Measurements from ENCODE around the gene ZPLD1. TPM values are rescaled to one million over a fixed set of nuclear protein-coding genes. Genes with fewer than 3 reads are reported as not detected.

ZPLD1 gene
- total RNA-seq (2014; rRNA removed; shearing (Covaris generic); ENCODE audit: low replicate concordance): 0.84 TPM in 1 of 2 replicates, not detected in the other

DNA sequence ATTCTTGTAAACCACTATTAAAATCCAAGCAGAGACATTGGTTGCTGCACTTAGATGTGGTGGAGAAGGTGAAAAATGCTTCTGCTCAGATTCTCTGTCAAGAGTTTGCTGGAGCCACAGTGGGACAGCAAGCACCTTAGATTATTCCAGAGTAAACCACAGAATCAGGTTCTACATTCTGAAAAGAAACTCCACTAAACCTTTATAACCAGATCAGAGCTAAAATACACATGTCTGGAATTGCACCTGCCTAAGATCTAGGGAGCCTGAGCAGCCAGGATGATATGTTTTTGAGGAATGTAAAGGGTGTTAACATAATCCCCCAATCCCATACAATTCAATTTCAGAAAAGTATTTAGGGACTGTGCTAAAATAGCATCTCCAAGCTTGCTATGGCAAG, at the start of gene ZPLD1:
Gene ZPLD1 (plus strand): TSS at position 301 of the 400 bp plus-strand sequence. CDS start 3,473 bp downstream, outside the sequence.
- no peak for DNase-seq (ENCODE audit: low read depth)

DNA sequence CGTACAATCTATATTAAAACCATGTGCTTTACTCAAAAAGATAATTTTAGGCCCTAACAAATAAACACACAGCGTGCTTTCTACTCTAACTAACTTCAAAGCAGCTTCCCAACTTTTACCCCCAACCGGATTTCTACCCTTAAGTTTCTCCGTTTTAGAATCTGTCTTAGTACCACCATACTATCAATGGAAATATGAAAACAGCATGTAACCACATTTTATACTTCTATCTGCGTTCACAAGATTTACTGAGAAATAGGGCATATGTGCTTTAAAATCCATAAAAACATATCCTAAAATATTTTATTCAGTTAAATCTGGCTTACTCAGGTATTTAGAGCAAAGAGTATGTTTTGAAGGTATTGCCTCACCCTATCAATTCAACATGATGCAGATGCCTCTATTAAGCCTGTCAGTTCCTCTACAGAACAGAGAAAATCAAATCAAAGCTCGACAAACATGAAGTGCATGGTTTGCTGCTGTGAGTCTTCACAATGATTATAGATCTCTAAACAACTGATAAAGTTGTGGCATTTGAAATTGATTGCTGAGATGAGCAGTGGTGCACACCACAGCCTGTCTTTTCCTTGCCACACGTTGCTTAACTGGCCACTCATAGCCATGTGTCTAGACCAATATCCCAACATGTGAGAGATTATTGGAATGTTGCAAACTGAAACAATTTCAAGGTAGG, 44.5 kb upstream of the ZPLD1 start:
- no peak for DNase-seq (ENCODE audit: low read depth)
- in situ Hi-C loops (cut with HindIII; ENCODE audit: low pct_unique_long_range_greater_than_20kb, low sequenced_read_pairs): no loop called here

More for the DNA sequence above, at the start of gene ZPLD1:
- in situ Hi-C loops (cut with HindIII; ENCODE audit: low pct_unique_long_range_greater_than_20kb, low sequenced_read_pairs): no loop called here

DNA sequence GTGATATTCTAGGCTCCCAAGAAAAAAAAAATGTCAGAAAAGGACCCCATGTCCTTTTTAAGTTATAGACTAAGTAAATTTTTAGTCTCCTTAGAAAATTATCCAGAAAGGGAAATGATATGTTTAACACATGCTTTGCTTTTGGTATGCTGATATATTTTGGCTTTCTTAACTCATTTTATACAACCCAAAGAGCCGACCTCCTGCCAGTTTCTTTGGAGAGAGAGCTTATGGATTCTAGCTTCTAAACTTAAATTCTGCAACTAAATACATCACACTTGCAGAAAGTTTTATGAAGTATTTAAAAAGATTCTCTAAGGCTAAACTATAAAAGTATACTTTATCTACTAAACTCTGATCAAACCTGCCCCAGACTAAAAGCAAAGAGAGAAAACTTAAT, 43.9 kb upstream of the ZPLD1 start:
- in situ Hi-C loops (cut with HindIII; ENCODE audit: low pct_unique_long_range_greater_than_20kb, low sequenced_read_pairs): no loop called here
- DNase-seq (ENCODE audit: low read depth): no peak

DNA sequence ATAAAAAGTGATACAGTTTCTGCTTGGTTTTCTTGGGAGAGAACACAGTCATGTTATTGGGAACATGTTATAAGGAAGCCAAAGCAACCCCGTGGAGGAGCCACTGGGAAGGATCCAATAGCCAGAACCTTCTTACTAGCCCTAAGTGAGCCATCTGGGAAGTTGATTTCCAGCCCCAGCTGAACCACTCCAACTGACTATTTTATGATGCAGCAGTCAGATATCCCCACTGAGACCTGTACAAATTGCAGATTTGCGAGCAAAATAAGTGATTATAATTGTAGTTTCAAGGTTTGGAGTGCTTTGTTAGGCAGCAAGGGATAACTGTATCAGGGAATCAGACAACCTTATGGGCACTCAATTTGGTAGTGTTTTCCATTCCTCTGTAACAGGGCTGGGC, 43.3 kb upstream of the ZPLD1 start:
- in situ Hi-C loops (cut with HindIII; ENCODE audit: low pct_unique_long_range_greater_than_20kb, low sequenced_read_pairs): no loop called here

DNA sequence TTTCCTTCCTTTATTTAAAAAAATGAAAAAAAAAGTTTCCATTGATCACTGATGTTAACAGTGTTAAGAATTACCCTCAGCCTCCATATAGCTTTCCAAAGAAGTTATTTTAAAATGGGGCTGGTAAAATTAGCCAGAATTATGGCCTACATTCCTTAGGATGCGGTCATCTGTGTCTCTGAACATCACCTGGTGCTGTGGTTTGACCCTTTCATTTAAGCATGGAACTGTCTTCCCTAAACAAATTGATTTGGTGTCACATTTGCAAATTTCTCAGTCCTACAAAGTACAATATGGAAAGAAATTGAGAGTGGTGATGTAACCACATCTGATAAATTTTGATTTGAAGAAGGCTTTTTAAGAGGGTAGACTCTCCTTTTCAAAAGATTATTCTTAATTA, 40.3 kb upstream of the ZPLD1 start:
- DNase-seq (ENCODE audit: low read depth): no peak
- in situ Hi-C loops (cut with HindIII; ENCODE audit: low pct_unique_long_range_greater_than_20kb, low sequenced_read_pairs): no loop called here

More for the DNA sequence above, 43.3 kb upstream of the ZPLD1 start:
- no peak for DNase-seq (ENCODE audit: low read depth)

DNA sequence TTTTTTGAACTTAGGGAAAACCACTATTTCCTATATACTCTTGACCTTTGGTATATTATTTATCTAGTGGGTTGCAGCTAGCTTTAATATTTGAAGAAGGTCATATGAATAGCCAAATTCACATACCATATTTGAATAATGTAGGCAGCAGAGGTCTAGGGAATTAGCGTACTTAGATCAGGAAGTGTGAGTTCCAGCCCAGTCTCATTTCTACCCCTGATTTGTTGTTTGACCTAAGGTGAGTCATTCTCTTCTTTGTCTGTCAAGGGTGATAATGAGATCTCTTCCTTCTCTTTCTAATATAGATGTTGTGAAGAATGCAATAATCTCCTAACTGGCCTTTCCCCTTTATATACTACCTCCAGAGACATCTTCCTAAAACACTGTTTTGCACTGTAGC, 36.6 kb upstream of the ZPLD1 start:
- DNase-seq (ENCODE audit: low read depth): no peak
- in situ Hi-C loops (cut with HindIII; ENCODE audit: low pct_unique_long_range_greater_than_20kb, low sequenced_read_pairs): no loop called here

DNA sequence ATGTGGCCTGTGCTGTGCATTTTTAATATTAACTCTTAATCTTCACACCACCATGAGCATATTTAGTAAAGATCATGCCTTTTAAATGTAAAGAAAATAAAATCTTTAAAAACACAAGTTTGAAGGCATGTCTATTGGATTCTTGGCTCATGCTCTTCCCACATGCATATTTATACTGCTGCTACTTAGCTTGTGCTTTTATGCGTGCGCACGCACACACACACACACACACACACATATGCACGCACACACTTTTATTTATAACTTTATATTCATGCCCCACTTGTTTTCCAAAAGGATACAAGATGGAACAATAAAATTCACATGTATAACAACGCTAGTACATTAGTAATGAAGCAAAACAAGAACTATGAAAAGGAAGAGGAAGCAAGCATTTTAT, 36.1 kb upstream of the ZPLD1 start:
- no peak for DNase-seq (ENCODE audit: low read depth)
- in situ Hi-C loops (cut with HindIII; ENCODE audit: low pct_unique_long_range_greater_than_20kb, low sequenced_read_pairs): no loop called here

DNA sequence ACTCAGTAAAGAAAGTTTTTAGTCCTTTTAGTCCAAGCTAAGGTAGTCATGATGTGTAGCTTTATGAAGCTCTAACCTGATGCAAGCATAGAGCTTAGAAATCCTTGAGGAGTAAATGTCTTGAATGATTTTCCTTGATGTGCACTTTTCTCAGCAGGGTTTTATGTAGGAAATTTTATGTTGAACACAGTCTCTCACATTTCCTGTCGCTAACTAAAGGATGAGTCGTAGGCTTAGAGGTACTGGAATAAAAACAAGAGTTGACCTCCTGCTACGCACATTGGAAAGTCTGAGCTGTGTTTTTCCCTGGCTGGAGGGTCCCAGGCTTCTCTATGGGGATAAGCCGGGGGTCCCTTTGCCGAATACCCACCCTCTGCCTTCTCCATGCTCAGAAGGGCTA, 34.7 kb upstream of the ZPLD1 start:
- DNase-seq (ENCODE audit: low read depth): peak; percentile 22
- in situ Hi-C loops (cut with HindIII; ENCODE audit: low pct_unique_long_range_greater_than_20kb, low sequenced_read_pairs): no loop called here

DNA sequence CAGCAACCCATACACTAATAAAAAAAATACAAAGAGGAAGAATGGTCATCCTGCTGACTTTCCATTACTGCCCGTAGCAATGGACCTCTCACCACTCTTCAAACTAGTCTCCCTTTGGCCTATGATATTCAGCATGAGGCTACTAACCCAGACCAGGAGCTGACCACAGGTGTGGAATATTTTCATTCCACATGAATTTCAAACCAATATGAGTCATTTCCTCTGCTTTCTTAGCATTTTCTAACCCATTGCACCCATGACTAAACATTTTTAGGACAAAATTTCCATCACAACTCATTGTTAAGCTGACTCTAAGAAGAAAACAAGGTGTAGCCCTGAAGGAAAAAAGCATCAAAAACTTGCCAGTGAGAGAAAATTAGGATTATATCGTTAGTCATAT, 34.0 kb upstream of the ZPLD1 start:
- in situ Hi-C loops (cut with HindIII; ENCODE audit: low pct_unique_long_range_greater_than_20kb, low sequenced_read_pairs): no loop called here
- peak; percentile 70 for DNase-seq (ENCODE audit: low read depth)

DNA sequence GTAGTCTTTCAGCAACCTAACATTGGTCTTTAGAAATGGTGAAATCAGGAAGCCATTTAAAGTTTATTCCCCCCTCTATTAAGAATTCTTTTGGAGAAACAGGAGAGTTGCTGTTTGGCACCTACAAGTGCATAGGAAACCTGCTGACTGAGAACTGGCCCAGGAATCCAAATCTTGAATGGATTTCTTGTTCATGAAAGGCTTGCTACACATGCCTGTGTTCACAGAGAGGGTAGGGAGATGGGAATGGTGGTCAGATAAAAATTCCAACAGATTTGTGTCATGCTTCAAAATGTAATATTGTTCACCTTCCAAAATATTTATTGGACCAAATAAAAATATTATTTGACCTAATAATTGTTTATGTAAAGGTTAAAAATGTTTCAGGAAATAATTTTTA, 24.2 kb upstream of the ZPLD1 start:
- no peak for DNase-seq (ENCODE audit: low read depth)
- in situ Hi-C loops (cut with HindIII; ENCODE audit: low pct_unique_long_range_greater_than_20kb, low sequenced_read_pairs): no loop called here

DNA sequence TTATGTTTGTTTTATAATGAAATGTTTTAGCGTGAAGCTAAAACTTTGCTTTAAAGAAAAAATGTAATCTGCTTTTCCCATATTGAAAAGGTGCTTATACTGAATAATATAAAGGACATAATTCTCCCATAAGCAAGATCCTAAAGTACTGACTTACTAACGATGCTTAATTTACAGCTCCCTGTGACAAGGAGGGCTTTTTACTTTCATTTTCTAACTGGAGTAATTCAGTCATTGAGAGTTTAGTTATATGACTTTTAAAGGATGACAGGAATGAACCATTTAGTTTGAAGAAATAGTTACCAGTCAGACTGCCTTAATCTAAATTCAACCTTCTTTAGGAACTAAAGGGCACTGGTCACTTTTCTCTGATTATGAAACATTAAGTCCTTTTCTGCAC, 19.3 kb upstream of the ZPLD1 start:
- in situ Hi-C loops (cut with HindIII; ENCODE audit: low pct_unique_long_range_greater_than_20kb, low sequenced_read_pairs): no loop called here
- no peak for DNase-seq (ENCODE audit: low read depth)

DNA sequence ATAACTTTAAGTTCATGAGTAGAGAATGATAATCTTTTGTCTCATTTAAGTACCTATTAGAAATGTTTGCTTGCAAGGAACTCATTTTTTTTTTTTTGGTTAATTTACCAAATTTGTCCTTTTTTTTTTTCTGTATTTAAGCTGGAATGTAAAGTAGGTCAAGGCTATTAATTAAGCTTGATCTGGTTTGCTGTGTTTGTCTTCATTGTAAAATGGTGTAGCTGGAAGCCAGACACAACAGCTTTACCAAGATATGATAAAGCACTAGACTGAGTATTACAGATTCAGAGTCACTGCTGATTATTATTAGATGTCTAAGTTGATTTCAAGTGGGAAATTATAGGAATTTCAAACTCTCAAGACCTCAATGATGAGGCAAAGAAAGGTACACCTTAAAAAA, 15.0 kb upstream of the ZPLD1 start:
- in situ Hi-C loops (cut with HindIII; ENCODE audit: low pct_unique_long_range_greater_than_20kb, low sequenced_read_pairs): no loop called here
- no peak for DNase-seq (ENCODE audit: low read depth)

DNA sequence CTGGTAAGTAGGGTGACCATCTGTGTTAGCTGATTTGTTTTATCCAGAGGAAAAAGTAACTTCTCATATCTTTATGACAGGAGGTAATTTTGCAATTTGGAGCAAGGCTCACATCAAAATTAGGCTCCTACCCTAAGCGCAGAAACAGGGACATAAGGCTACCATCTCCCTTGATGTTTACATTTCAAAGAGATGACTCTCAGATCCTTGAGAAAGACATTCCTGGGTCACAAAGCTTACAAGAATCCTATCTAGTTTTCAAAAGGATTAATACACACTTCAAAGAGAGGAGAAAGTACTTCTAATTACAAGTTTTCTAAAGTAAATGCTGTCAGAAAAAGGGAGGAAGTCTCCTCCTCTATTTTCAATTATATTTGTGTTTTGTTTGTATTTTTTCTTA, 7.0 kb downstream of the ZPLD1 start:
- in situ Hi-C loops (cut with HindIII; ENCODE audit: low pct_unique_long_range_greater_than_20kb, low sequenced_read_pairs): no loop called here
- DNase-seq (ENCODE audit: low read depth): no peak

DNA sequence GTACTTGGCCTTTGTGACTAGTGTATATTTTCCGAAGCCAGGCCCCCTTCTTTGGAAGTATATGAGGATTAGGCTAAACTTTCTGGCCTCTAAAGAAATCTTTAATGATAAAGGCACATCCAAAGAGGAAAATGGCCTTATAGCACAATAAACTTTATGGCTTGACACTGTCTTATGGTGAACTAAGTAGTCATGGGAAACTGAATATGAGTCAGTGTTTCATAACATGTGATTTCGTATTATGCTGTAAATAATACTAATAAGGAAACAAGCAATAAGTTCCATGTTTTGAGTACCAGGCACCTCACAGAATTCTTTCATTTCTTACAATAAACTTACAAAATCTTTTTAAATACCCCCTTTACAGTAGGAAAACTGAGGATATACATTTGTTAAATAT, 8.2 kb downstream of the ZPLD1 start:
- in situ Hi-C loops (cut with HindIII; ENCODE audit: low pct_unique_long_range_greater_than_20kb, low sequenced_read_pairs): no loop called here
- no peak for DNase-seq (ENCODE audit: low read depth)

DNA sequence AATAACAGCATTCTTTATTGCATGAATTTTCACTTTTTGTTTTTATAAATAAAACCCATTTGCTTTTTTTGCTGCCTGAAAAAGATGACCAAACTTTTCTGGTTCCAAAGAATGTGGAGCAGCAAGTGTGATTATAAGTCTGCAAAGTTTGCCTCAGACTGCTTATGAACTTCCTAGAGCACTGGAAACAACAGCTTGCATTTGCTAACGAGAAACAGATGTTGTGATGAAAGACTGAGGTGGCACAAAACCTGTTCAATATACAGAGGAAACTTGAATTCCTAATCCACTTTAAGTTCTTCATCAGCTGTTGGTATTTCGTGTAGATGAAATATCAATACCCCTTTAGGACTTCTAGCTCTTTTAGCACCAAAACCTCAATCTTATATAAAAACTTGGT, 9.3 kb downstream of the ZPLD1 start:
- DNase-seq (ENCODE audit: low read depth): no peak
- in situ Hi-C loops (cut with HindIII; ENCODE audit: low pct_unique_long_range_greater_than_20kb, low sequenced_read_pairs): no loop called here

DNA sequence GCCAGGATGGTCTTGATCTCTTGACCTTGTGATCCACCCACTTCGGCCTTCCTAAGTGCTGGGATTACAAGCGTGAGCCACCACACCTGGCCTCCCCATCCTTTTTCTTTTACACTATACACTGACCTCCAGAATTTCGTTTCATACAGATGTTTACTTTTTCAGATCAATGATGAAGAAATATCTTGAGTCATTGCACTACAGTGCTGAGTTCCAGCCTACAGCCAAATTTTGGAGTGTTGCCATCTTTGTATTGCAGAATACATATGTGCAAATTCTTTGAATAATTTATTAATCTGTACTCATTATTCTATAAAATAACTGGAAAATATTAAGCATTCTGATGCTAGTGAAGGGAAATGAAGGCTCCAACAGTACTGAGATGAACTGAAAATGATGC, 12.5 kb downstream of the ZPLD1 start:
- in situ Hi-C loops (cut with HindIII; ENCODE audit: low pct_unique_long_range_greater_than_20kb, low sequenced_read_pairs): no loop called here

DNA sequence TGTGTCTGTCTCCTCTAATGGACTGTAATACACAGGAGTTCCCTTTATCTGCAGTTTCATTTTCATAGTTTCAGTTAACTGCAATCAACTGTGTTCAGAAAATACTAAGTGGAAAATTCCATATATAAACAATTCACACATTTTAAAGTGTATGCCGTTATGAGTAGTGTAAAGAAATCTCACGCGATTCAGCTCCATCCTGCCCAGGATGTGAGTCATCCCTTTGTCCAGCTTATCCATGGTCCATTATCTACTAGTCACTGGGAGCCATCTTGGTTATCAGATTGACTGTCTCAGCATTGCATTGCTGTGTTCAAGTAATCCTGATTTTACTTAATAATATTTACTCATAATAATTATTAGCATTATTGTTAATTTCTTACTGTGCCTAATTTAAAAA, 14.5 kb downstream of the ZPLD1 start:
- DNase-seq (ENCODE audit: low read depth): no peak
- in situ Hi-C loops (cut with HindIII; ENCODE audit: low pct_unique_long_range_greater_than_20kb, low sequenced_read_pairs): no loop called here

More for the DNA sequence above, 12.5 kb downstream of the ZPLD1 start:
- DNase-seq (ENCODE audit: low read depth): no peak

DNA sequence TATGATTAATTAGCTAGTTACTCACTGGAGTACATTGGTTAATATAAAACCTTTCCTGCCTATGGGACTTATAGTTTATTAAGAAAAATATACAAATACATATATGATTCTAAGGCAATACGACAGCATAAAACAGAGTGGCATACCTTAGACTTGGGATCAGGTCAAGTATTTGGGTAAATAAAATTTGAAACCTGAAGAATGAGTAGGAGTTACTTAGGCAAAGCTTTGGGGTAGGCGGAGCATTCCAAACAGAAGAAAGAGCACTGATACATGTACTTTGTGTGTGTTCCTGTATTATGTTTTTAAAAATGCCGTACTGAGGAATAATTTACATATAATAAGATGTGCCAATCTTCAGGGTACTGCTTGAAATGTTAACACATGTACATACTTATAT, 15.1 kb downstream of the ZPLD1 start:
- no peak for DNase-seq (ENCODE audit: low read depth)
- in situ Hi-C loops (cut with HindIII; ENCODE audit: low pct_unique_long_range_greater_than_20kb, low sequenced_read_pairs): no loop called here

DNA sequence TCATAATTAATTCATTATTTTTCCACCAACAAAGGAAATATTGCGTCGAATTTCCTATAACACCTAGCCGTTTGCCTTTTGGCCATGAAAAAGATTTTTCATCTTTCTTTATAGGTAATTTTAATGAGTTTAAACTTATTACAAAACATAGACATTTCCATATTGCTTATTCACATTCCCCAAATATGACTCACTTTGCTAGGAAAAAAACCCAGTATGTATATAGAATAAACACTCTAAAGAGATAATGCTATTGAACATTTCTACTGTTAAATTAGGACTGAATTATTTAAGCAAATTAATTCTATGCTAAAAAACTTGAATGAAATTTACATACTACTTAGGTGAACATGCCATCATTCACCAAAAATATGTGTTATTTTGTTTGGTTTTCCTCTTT, 16.2 kb downstream of the ZPLD1 start:
- no peak for DNase-seq (ENCODE audit: low read depth)
- in situ Hi-C loops (cut with HindIII; ENCODE audit: low pct_unique_long_range_greater_than_20kb, low sequenced_read_pairs): no loop called here

DNA sequence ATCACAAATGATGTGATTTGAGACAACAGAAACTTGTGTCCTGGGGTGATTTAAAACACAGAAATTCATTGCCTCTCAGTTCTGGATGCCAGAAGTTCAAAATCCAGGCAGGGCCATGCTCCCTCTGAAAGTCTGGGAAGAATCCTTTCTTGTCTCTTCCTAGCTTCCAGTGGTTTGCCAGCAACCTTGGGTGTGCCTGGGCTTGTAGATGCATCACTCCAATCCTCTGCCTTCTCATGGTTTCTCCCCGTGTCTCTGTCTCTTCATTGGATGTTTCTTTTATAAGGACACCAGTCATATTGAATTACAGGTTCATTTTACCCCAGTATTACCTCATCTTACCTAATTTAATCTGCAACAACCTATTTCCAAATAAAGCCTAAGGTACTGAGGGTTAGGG, 16.7 kb downstream of the ZPLD1 start:
- no peak for DNase-seq (ENCODE audit: low read depth)
- in situ Hi-C loops (cut with HindIII; ENCODE audit: low pct_unique_long_range_greater_than_20kb, low sequenced_read_pairs): no loop called here
